Measurements from ENCODE around the gene APC2.

APC2 gene

GRCh38 chr19:1447944-1448343, 2.0 kb upstream of the APC2 start:
- no peak for DNase-seq

- DNase-seq, result peak; percentile 51
These were observed 1.1 kb downstream of the APC2 start for GRCh38 chr19:1450735-1451731.

- DNase-seq, result peak; percentile 89
These were observed 2.2 kb downstream of the APC2 start for GRCh38 chr19:1451916-1452801.

GRCh38 chr19:1452802-1453524, 3.0 kb downstream of the APC2 start:
- DNase-seq, result no peak

- DNase-seq, result peak; percentile 96
These were observed 3.8 kb downstream of the APC2 start for GRCh38 chr19:1453525-1454364.

GRCh38 chr19:1455002-1455335, 5.0 kb downstream of the APC2 start:
- no peak for DNase-seq

GRCh38 chr19:1455336-1456120, 5.6 kb downstream of the APC2 start:
- no peak for DNase-seq

- DNase-seq, result no peak
These were observed 6.4 kb downstream of the APC2 start for GRCh38 chr19:1456121-1456900.

GRCh38 chr19:1457031-1457739, 7.3 kb downstream of the APC2 start:
- DNase-seq, result no peak

GRCh38 chr19:1457892-1458291, 8.0 kb downstream of the APC2 start:
- no peak for DNase-seq

- no peak for DNase-seq
These were observed 9.6 kb downstream of the APC2 start for GRCh38 chr19:1459479-1459878.

- DNase-seq, result no peak
These were observed 10.4 kb downstream of the APC2 start for GRCh38 chr19:1460033-1460995.

GRCh38 chr19:1461862-1462261, 11.9 kb downstream of the APC2 start:
- DNase-seq, result no peak

GRCh38 chr19:1465191-1466016, 15.5 kb downstream of the APC2 start:
- DNase-seq, result no peak

GRCh38 chr19:1466018-1466460, 16.1 kb downstream of the APC2 start:
- no peak for DNase-seq

GRCh38 chr19:1466461-1467214, 16.7 kb downstream of the APC2 start:
- no peak for DNase-seq

- no peak for DNase-seq
These were observed 17.2 kb downstream of the APC2 start for GRCh38 chr19:1467215-1467489.

Measured in midbrain (tissue), 1 donor.